ENCODE measurements around the gene SMAD5.

SMAD5 gene

DNA sequence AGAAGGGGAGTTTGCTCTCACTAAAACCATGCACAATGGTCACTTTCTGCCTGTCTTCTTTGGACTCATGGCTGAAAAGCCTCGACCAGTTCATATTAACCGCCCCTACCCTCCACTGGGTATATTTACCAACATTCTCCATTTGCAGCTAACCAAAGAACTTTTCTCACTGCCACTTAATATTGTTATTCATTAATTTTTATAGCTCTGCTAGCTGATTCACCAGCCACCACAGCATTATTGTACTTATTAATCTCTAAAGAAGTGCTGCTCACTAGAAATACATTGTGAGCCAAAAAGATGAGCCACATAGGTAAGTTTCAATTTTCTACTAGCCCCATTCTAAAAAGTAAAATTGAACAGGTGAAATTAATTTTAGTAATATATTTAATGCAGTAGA is 93.8 kb downstream of the SMAD5 start:
- DNase-seq: no peak

GRCh38 chr5:136228136-136228757 is 95.6 kb downstream of the SMAD5 start:
- DNase-seq: no peak

GRCh38 chr5:136230176-136230575 is 97.5 kb downstream of the SMAD5 start:
- no peak for DNase-seq

GRCh38 chr5:136232316-136232715 is 99.7 kb downstream of the SMAD5 start:
- DNase-seq: no peak

Data from central memory CD4-positive, alpha-beta T cell (primary cell).